ENCODE measurements around the gene FYB1.

FYB1 gene

DNA sequence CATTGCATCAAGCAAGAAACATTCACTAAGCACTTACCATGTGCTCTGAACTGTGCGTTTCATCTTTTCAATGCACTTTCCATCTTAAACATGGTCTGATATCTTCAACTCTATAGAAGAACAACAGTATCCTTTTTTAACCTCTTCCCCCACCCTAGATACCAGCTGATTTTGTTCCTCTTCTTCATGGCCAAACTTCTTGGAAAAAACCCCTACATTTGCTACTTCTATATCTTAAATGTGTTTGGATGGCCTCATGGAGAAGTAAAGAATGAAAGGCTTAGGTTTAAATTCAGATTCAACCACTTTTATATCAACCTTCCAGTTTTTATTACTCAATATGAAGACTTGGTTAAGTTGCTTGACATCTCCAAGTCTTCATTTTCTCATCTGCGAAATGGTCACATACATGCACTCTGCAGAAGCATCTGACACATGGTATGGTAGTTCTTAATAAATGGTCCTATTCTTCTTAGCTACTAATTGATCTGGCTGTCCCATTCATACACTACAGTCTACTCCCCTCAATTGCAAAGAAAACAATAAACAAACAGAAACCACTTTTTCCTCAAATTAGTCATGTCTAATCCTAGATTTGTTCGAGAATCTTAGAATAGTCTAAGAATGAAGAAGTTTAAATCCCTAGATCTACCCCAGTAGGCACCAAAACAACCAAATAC, 59.4 kb downstream of the FYB1 start:
- no peak for DNase-seq (ENCODE audit: low read depth, low spot score)

DNA sequence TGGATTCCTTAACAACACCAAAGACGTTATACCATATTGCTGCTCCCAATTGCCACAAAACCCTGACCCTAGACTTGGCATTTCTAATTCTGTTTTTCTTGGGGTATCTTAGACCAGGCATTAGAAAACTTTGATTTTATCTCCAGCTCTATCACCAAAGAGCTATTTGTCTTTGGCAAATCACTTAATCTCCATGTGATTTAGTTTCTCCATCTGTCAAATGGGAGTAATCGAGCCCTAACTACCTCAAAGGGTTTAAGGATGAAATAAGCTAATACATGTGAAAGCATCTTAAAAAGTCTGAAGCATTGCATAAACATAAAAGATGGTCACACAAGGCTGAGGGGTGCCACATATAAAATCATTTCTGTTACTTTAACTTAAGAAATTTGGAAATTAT, 60.6 kb downstream of the FYB1 start:
- DNase-seq (ENCODE audit: low read depth, low spot score): no peak

- DNase-seq (ENCODE audit: low read depth, low spot score): no peak
Observed at GRCh38 chr5:39158127-39158593, 61.2 kb downstream of the FYB1 start.

DNA sequence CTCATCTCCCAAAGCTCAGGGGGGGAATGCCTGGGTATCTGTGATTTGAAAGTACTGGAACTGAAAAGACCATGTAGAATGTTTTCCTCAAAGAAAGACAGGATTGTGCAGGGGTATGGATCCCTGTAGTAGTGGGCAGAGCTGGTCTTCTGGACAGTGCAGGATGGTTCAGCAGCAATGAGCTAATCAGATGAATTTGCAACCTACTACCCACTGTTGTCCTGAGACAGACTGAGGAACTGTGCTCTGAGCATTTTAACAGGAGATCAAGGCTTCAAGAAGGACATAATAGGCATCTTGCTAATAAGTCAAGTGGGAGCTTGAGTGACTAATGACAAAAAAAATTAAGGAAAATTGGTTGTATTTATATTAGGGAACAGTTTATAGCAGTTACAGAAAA, 61.7 kb downstream of the FYB1 start:
- no peak for DNase-seq (ENCODE audit: low read depth, low spot score)

DNA sequence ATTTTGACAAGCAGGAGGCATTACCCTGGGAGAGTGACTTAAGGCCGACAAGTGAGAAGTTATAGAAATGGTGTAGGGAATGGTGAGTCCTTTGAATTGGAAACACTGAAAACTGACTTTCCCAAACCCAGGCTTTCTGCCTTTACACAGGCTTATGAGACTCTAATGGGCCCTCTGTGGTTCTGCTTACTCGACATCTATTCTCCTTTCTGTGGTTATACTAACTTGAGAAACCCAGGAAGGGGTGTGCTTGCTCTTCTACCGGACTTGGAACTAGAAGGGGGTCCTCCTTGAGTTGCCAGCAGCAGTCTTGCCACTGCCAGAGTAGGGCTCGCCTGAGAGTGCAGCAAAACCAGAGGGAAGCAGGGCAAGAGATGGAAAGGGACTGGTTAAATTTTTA, 63.3 kb downstream of the FYB1 start:
- no peak for DNase-seq (ENCODE audit: low read depth, low spot score)

DNA sequence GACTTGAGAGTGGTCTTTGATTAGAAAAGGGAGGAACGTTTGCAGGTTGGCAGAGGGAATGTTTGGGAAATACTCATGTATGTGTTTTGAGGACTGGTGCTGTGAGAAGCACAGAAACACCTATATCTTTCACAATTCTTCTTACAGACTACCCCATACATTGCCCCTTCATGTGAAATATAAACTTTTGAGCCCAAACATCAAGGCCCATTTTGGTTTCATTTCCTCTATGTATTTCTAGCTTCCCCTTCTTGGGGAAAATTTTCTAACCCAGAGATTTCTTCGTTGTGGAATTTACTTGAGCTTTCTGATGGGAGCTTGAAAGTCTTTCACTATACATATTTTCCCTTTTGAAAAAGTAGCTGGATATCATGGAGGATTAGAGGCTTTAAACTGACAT, 67.6 kb downstream of the FYB1 start:
- DNase-seq (ENCODE audit: low read depth, low spot score): no peak

DNA sequence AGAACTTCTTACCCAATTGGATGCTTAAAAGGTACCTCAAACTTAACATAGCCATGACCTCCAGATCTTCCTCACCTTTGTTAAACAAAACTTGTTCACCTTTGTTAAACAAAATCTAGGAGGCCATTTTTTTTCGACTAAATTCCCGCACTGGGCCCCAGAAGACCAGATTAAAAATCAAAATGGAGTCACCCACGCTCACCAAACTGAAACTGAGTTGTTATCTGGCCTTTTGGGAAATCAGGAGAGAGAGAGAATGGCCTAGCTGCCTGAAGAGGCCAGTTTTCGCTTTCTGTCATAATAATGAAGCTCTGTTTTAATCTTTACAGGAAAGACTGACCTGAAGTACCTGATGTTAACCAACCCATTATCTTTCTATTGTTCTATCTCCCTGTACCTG, 69.4 kb downstream of the FYB1 start:
- no peak for DNase-seq (ENCODE audit: low read depth, low spot score)

GRCh38 chr5:39148983-39149534, 70.3 kb downstream of the FYB1 start:
- no peak for DNase-seq (ENCODE audit: low read depth, low spot score)

DNA sequence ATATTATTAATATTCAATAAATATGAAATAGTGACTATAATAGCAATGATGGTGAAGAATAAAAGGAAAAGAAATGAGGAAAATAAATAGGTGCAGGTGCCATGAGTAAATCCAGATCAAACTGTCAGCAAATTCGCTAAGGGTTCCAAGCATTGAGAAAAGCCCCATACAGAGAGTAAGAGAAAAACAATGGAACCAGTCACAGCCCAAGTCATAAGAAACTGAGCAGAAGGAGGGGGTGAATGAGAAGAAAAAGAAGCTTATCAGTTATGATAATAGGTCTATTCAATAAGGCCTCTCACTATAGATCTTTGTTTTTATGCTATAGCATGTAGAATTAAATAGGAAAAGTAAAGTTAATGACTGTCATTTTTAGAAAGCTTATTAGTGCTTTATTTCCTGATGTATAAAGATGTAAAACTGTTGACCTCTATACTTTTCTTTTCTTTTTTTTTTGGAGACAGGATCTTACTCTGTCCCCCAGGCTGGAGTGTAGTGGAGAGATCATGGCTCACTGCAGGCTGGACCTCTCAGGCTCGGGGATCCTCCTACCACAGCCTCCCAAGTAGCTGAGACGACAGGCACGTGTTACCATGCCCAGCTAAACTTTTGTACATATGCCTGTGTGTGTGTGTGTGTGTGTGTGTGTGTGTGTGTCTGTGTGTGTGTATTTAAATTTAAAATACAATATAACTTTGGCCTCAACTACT, 72.4 kb downstream of the FYB1 start:
- no peak for DNase-seq (ENCODE audit: low read depth, low spot score)

DNA sequence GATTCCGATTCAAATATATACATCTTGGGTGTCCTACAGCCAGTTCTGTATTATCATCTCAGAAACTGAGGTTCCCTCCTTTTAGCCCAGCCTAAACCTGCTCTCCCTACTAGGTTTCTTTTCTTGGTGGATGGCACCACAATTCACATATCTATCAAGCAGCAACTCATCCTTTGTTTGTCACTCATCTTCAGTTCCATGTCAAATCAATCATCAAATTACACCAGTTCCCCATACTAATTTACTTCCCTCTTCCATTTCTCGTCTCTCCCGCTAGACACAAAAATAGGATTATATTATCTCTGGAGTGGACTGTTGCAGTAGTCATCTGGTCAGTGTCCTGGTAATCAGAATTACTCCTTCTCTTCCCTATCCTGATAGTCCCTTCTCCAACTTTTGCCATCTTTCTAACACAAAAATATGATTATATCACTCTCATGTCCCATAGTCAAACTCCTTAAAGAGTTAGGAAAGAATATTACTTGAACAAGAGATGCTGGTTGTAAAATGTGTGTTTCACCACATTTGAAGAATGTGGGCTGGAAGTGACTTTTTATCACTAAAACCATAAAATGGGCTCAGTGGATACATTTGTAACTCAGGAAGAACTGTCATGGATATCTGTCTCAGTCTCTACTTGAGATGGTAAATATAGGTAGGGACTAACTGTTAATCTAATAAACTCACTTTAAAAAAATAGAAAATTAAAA, 76.1 kb downstream of the FYB1 start:
- no peak for DNase-seq (ENCODE audit: low read depth, low spot score)

GRCh38 chr5:39140558-39141168, 78.7 kb downstream of the FYB1 start:
- DNase-seq (ENCODE audit: low read depth, low spot score): no peak

GRCh38 chr5:39138892-39139291, 80.5 kb downstream of the FYB1 start:
- no peak for DNase-seq (ENCODE audit: low read depth, low spot score)

GRCh38 chr5:39137819-39138451, 81.4 kb downstream of the FYB1 start:
- DNase-seq (ENCODE audit: low read depth, low spot score): peak; percentile 7

DNA sequence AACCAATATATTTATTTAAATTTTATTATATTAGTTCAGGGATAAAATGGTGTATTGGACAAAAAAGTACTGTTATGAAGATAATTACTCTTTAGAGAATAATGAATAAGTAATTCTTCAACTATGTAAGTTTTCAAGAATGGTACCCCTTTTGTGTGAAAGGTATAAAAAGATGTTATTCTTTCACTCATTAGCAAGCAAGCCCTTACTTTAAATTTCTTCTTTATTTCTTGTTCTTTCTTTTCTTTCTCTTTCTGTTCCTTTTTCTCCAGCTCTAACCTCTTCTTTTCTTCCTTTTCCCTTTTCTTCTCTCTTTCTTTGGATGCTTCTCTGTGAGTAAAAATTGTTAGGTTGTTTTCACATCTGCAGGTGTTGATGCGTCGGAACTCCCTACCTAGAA, 82.0 kb downstream of the FYB1 start:
- no peak for DNase-seq (ENCODE audit: low read depth, low spot score)

DNA sequence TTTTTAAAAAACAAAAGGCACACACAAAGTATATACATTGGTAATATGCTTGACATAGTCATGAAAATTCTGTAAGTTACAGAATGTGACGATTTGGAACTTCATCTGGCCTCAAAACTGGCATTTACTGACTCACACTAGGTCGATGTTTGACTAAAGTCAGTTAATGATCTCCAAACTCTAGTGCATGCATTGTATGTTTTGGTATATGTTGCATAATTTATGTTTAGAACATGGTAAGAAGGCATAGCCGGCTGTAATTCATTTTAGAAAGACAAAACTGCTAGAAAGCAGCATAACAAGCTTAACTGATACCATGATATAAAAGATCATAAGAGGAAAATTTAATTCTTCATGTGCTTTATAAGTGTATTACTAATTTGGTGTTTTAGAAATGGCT, 86.6 kb downstream of the FYB1 start:
- no peak for DNase-seq (ENCODE audit: low read depth, low spot score)

GRCh38 chr5:39132128-39132447, 87.3 kb downstream of the FYB1 start:
- DNase-seq (ENCODE audit: low read depth, low spot score): no peak

GRCh38 chr5:39131210-39132127, 87.9 kb downstream of the FYB1 start:
- no peak for DNase-seq (ENCODE audit: low read depth, low spot score)

DNA sequence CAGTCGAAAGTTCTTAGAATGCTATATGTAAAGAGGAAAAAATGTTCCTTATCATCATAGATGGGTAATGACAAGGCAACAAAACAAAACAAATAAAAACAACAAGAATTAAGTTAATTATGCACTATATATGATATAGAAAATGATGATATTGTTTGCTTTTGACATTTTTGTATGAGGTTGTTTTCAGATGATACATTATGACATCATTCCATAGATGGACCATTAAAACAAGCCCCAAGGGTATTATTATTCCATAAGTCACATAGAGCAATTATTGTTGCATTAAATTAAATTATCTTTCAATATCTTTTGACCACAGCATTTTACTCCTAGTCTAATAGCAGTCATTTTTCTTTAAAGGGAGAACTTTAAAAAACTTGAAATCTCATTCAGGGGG, 88.6 kb downstream of the FYB1 start:
- DNase-seq (ENCODE audit: low read depth, low spot score): no peak

- DNase-seq (ENCODE audit: low read depth, low spot score): no peak
Observed at GRCh38 chr5:39121922-39122321, 97.4 kb downstream of the FYB1 start.

- DNase-seq (ENCODE audit: low read depth, low spot score): no peak
Observed at GRCh38 chr5:39121315-39121714, 98.0 kb downstream of the FYB1 start.

DNA sequence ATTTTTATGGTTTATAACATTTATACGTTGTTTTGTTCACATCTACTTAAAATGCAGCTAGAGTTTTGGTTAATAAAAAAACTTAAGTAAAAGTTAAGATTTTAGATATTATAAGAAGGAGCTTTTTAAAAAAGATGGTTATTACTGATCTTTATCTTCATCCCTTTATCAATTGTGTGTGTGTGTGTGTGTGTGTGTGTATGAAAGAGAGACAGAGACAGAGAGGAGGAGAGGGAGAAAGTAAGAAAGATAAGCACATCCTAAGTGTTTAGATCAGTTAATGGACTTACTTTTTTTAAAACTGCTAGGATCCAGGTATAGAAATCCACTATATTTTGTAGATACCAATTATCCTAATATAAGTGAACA, 99.3 kb downstream of the FYB1 start:
- DNase-seq (ENCODE audit: low read depth, low spot score): no peak

Measured in ELF-1 (cell line).